ENCODE results near the gene CECR2. TPM values are rescaled to one million over a fixed set of nuclear protein-coding genes. Genes with fewer than 3 reads are reported as not detected.

Gene CECR2
- total RNA-seq, 1 donor from 2014 or later: 6.2 TPM

- DNase-seq (ENCODE audit: low read depth): no peak
- TF ChIP-seq CTCF (IDR thresholded peaks at IDR 0.05; ENCODE audit: insufficient read depth, low read length, poor library complexity, severe bottlenecking): no peak
- Histone ChIP-seq H3K36me3 (ENCODE audit: control insufficient read depth, insufficient read depth, low read length) (peaks cover 7% of the 10 kb centered on the region), H3K27me3 (ENCODE audit: control insufficient read depth, insufficient read depth, low read length) (no peaks in the 10 kb centered on the region), H3K4me3 (ENCODE audit: low read depth, low read length) (no peak overlapping the region)
Observed at GRCh38 chr22:17597217-17597616, 228.0 kb downstream of the CECR2 start.

GRCh38 chr22:17598318-17598717 lies 229.1 kb downstream of the CECR2 start:
- DNase-seq (ENCODE audit: low read depth): no peak
- Histone ChIP-seq H3K4me3 (ENCODE audit: low read depth, low read length) (no peak overlapping the region), H3K36me3 (ENCODE audit: control insufficient read depth, insufficient read depth, low read length) (peaks cover 5% of the 10 kb centered on the region), H3K27me3 (ENCODE audit: control insufficient read depth, insufficient read depth, low read length) (no peaks in the 10 kb centered on the region)
- TF ChIP-seq CTCF (IDR thresholded peaks at IDR 0.05; ENCODE audit: insufficient read depth, low read length, poor library complexity, severe bottlenecking): no peak

DNA sequence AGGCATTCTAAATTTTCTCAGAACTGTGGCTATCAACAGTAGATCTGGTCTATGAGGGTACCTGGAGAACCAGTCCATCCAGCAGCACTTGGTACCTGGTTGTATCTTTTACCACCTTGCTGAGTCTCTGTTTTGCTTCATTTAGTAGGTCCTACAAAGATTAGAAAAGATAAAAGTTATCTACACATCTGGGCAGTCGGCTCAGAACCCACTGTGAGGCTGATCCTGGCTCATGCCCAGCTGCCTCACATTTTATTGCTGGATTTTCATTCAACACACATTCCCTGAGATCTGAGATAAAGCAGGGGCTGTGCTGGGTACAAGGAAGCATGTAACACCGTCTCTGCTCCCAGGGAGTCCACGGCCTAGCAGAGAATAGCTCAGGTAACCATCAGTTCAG lies 231.8 kb downstream of the CECR2 start:
- no peak for DNase-seq (ENCODE audit: low read depth)
- no peaks in the 10 kb centered on the region for H3K27me3 ChIP-seq (ENCODE audit: control insufficient read depth, insufficient read depth, low read length)
- no peak overlapping the region for H3K4me3 ChIP-seq (ENCODE audit: low read depth, low read length)
- TF ChIP-seq CTCF (IDR thresholded peaks at IDR 0.05; ENCODE audit: insufficient read depth, low read length, poor library complexity, severe bottlenecking): no peak
- peaks cover 5% of the 10 kb centered on the region for H3K36me3 ChIP-seq (ENCODE audit: control insufficient read depth, insufficient read depth, low read length)

DNA sequence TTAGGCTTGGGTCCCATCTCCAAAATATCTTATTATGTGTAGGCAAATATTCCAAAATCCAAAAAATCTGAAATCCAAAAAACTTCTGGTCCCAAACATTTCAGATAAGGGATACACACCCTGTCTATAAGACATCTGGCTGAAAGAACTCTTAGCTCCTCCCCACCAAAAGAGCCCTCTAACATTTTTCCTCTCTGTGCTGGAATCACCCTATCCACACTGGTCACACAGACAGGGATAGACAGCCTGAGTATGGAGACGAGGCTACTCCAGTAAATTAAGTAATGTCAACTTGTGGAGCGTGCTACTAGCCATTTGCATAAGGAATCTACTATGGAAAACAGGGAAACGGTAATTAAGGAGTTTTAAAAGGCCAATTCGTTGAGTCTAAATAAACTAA lies 234.4 kb downstream of the CECR2 start:
- no peak overlapping the region for H3K4me3 ChIP-seq (ENCODE audit: low read depth, low read length)
- no peak for DNase-seq (ENCODE audit: low read depth)
- TF ChIP-seq CTCF (IDR thresholded peaks at IDR 0.05; ENCODE audit: insufficient read depth, low read length, poor library complexity, severe bottlenecking): no peak
- no peaks in the 10 kb centered on the region for H3K27me3 ChIP-seq (ENCODE audit: control insufficient read depth, insufficient read depth, low read length)
- no peaks in the 10 kb centered on the region for H3K36me3 ChIP-seq (ENCODE audit: control insufficient read depth, insufficient read depth, low read length)

GRCh38 chr22:17606496-17606895 lies 237.2 kb downstream of the CECR2 start:
- no peaks in the 10 kb centered on the region for H3K36me3 ChIP-seq (ENCODE audit: control insufficient read depth, insufficient read depth, low read length)
- H3K27me3 ChIP-seq (ENCODE audit: control insufficient read depth, insufficient read depth, low read length): no peaks in the 10 kb centered on the region
- no peak for DNase-seq (ENCODE audit: low read depth)
- no peak for TF ChIP-seq CTCF (IDR thresholded peaks at IDR 0.05; ENCODE audit: insufficient read depth, low read length, poor library complexity, severe bottlenecking)
- H3K4me3 ChIP-seq (ENCODE audit: low read depth, low read length): no peak overlapping the region

Other genes with a start within 250 kb of the CECR2 start
- 1.5 and 2.5 TPM in 2 replicates for gene TMEM121B, start 248.1 kb upstream of the CECR2 start, total RNA-seq
- 44.7 and 62.2 TPM in 2 replicates for gene HDHD5, start 210.2 kb upstream of the CECR2 start, total RNA-seq
- 17.8 and 22.7 TPM in 2 replicates for gene ADA2, start 150.0 kb upstream of the CECR2 start, total RNA-seq
- 0.08 TPM in 1 of 2 replicates, not detected in the other for gene SLC25A18, start 194.0 kb downstream of the CECR2 start, total RNA-seq

All from kidney epithelial cell (primary cell).